ENCODE data around the gene PPP1R12B.
"Not testable (repeated sequence)": the region's sequence is repeated elsewhere in the genome, so short reads cannot be mapped to it uniquely, and the experiment has no call there.

Gene PPP1R12B

DNA sequence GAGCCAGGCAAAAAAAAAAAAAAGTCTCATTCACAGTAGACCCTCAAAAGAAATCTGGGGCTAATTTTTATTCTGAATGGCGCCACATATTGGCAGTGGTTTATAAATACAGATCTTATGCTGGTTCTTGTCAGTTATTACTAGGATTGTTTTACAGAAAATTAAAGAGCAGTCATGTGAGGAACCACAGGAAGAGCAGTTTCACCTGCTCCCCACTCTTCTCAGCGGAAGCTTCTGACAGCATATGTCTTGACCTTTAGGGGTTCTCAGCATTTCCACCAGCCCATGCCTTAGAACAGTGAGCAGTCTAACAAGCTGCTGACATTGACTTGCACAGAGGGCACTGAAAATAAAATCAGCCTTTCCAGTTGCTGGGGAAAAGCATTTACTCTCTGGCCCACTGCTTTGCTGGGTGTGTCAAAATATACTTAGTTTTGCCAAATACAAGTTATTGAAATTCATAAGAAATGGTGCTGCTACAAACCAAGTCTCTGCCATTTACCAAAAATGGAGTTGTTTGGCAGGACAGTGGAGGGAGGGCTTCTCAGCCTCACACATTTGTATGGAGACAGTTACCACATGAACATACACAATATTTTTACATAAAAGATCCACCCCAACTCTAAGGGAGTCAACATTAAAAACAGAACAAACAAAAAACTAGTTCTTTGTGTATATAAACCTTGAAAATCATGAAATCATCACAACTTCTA lies 217.5 kb downstream of the PPP1R12B start:
- no peak for DNase-seq

DNA sequence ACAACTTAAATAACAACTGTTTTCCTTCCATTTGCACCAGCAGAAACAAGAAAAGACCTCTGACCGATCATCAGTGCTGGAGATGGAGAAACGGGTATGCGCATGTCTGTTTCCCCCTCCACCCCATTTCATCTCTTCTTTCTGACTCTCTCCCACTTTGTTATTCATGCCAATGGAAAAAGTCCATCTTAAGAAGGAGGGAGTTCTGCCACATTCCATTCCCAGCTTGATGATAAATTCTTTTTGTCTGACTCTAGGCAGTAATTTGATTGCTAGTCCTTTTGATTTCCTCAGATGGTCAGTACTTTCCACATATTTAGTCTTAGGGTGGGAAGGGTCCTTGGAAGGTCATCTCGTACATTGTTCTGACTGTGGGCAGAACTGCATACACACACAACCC lies 219.2 kb downstream of the PPP1R12B start:
- DNase-seq: no peak

DNA sequence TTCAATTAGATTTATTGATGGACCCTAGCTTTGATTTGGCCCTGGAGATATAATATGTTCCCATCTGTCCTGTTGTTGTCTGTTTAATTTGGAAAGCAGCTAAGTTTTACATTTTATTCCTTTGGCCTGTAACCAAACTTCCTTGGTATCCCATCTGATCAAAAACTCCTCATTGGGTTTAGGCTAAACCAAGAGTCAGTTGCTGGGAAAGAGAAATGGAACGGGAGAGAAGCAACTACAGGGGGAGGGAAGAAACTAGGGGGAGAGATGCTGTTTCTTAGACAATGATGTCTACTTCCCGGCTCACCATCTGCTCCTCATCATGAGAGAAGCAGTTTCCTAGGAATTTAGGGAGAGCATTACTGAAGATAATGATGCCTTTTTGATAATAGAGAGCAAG lies 219.9 kb downstream of the PPP1R12B start:
- DNase-seq: no peak

DNA sequence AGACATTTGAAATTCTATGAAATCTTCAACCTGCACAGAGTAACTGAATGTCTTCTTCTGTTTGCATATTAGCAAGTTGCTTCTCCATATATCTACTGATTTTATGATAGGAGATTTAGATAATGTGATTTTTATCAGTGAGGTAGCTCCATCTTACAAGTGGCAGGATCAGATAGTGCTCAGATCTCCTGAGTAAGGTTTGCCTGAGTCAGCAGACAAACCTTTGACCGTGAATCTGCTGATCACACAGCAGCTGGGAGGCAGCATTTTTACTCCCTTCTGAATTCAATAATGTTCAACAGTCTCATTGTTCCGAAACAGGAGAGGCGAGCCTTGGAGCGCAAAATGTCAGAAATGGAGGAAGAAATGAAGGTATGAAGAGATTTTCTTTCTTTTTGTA lies 220.3 kb downstream of the PPP1R12B start:
- DNase-seq: no peak

DNA sequence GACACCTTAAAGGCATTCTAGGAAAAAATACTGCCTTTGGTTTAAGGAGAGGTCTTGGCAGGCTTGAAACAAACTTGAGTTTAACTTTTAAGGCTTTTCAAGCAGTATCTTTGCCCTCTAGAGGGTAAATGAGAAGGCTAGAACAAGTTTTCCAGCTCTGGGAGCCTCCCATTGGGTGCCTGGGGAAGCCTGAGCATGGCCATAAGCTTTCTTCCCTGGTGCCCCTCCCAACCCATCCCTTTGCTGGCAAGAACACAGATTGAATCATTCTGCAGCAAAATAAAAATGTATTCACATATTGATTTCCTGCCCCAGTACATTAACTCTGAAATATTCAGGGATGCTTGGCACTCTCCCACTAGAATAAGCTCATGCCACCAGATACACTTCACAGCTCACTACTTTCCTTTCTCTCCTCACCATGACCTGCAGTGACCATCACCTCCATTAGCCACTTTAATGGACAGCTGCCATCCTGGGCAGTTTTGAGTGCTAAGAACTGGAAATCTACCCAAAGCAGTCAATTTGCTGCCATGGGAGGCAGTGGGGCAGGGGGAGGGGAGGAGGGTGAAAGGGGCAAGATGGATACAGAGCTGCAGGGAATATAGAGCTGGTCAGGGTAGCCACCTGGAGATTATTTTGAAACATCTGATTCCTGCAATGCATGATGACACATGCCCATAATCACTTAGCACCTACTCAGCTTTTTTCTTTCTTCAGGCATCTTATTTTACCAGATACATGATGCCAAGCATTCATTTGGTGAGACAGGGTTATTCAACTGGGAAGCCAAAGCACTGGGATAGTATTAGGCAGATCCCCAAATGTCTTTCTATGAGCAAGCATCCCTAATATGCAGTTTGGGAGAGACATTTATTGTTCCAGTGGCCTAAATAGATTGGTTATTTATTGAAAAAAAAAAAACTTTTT lies 221.2 kb downstream of the PPP1R12B start:
- no peak for DNase-seq

DNA sequence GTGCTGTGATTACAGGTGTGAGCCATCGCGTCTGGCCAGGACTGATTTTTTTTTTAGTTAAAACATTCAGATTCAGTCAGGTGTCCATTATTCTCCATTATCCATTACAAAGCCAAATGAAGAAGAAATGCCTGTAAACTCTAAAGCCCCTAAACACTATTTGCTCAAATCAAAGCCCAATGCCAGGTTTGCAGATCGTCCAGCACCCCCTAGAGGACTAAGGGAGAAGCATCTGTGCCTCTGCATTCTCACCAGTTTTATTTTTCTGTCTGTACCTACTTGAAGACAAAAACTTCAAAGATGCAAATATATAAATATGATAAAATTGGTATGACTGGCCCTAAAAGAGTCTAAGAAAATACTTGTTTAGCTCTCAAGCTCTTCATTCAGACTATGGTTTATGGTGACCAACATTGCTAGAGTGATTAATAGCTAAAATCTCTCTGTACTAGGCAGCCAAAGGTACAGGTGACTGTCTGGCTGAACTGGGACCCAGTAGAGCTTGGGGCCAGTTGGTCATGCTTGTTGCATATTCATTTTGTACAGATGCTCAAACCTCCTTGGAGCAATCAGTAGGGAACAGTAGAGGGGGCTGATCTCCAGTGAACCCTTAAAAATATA lies 223.3 kb downstream of the PPP1R12B start:
- DNase-seq: no peak

DNA sequence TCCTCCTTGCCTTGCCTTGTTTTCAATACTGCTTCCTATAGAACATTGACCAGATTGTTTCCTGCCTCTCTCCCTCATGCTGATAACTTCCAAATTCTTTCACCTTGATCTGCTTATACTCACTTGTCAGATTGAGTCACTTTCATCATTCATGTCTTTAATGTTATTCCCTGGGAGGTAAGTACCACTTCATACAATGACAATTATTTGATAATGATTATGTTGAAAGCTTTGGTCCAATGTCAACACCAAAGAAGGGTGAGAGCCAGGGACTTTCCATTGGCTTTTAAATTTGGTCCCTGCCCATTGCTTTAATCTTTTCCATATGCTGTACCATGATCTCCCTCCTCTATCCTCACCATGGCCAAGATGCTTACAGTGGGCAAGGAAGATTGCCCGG lies 224.4 kb downstream of the PPP1R12B start:
- no peak for DNase-seq

DNA sequence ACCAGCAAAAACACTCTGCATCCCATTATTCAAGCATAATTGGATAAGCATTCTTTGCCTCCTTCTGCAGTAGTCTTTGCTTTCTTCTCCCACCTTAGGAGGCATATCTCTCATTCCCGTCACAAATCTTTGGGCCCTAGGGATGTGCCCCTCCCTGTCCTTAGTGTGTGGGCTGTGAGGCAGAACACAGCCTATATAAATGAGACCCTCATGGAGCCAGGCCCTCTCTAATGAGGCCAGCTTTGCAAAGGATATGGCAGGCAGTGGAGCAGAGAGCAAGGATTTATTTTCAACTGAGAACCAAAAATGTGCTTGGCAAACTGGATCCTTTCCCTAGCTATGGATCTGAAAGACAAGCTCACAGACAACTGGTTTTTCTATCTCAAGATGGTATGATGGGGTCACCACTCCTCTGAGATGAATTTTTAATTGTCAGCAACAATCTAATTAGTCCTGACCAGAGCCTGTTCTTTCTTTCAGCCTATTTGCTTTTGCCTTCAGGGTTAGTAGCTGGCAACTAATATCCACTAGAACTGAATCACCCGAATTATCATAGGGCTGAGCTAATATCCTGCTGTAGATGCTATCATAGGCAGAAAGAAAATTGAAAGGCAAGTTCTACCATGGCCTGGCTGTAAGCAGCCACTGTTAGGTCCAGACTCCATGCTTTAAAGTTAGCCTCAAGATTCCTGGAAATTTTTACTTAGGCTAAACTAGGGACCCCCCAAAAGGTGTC lies 227.6 kb downstream of the PPP1R12B start:
- no peak for DNase-seq

DNA sequence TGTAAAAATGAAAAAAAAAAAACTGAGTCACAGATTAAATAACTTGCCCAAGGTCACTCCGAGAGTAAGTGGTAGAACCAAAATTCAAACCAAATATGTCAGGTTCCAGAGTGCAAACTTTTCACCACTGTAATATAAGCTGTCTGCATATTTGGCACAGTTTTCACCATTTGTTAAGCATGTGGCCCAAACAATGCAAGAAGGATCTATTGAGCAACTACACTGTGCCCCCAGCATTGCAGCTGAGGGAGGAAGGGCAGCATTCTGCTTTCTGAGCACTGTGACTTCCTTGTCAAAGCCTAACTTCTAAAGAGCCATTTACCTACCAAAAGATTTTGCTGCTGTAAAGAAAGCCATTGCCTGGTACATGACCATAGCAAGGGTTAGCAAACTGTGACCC lies 228.3 kb downstream of the PPP1R12B start:
- no peak for DNase-seq

DNA sequence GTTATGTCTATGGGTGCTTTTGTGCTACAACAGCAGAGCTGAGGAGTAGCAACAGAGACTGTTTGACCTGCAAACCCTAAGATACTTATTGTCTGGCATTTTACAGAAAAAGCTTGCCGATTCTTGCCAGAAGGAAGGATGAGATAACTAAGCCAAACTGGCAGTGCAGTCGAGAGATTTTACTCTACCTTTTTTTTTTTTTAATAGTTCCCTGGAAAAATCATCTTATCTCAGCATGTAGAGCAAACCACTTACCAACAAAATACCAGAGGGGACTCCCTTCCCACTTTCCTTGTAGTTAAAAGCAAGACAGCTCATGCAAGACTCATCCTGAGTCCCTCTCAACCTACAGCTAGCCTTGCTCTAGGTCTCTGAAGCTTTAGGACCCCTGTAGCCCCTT lies 228.9 kb downstream of the PPP1R12B start:
- no peak for DNase-seq

DNA sequence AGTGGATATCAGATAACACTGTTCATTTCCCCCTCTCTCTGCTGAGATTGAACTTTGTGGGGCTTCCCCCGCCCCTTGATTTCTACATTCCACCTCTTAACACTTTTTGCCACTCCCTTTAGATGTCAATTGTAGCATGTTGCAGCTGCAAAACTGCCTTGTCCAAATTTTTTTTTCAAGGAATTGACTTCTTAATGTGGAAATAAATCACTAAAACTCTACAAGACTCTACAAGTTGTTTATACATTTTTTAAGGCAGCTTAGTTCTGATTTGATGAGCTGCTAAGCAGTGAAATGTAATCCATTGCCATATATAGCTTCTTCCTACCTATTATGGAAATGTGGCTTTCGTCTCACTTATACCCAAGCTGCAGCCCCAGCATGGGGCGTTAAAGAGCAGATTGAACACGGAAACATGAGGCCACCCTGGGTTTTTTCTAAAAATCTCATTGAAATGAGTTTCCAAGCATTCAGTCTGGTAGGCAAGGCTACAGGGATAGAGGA lies 229.6 kb downstream of the PPP1R12B start:
- DNase-seq: no peak

DNA sequence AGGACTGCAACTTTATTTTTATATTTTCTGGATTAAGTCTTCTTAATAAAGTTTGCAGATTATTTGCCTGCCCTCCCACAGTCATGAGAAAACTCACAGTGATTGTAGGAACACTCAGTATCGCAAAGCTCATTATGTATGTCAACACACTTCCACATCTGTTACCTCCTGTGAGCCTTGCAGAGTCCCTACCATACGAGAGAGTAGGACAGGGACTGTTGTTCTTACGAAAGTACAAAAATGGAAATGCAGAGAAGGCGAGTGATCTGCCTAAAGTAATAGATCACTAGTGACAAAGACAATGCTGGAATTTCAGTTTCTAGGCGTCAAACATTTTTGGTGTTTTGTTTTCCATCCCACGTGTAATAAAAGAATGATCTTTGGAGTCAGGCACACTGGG lies 230.1 kb downstream of the PPP1R12B start:
- no peak for DNase-seq

DNA sequence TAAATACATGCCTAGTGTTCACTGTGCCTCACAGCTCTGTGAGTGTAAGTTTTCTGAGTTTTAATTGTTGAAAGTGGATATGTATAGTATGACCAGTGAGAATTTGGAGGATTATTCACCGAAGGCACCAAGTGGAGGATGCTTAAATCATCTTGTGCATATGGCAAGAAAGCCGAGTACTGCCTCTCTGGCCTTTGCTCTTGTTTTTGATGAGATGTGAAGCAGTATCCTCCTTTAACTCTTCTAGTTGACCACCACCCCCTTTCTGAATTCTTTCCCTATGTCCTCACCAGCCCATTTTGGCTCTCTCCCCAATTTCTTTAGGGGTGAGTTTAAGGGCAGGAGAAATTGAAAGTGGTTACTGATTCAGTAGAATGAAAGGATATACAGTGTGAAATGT lies 231.3 kb downstream of the PPP1R12B start:
- no peak for DNase-seq

DNA sequence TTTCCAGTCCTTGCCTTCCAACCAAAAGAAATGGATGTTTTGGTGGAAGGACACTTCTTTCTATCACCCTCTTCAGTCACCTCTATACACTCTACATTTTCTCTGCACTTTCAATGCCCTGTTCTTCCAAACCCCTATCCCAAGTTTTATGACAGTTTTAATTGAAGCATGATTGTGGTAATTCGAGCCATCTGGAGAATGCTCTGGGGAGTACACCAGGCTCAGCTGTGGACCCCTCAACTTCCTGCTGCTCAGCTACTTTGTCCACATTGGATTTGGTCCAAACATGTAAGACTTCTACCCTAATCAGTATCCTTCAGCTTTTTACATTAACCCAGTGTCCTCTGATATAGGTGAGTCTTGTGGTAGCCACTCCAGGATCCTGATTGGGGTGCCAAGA lies 232.1 kb downstream of the PPP1R12B start:
- no peak for DNase-seq

DNA sequence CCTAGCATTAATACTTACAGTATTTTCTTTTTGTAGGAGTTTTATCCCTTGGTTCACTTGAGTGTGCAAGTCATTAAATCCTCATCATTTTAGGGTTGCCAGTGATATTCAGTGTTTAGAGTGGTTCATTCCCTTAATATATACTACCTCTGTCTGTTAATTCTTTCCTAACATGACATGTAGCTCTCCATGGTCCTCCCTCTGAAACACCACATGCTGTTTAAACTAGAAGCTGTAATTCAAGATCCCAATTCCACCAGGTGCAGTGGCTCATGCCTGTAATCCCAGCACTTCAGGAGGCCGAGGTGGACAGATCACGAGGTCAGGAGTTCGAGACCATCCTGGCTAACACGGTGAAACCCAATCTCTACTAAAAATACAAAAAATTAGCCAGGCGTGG lies 233.9 kb downstream of the PPP1R12B start:
- DNase-seq: not testable (repeated sequence)

DNA sequence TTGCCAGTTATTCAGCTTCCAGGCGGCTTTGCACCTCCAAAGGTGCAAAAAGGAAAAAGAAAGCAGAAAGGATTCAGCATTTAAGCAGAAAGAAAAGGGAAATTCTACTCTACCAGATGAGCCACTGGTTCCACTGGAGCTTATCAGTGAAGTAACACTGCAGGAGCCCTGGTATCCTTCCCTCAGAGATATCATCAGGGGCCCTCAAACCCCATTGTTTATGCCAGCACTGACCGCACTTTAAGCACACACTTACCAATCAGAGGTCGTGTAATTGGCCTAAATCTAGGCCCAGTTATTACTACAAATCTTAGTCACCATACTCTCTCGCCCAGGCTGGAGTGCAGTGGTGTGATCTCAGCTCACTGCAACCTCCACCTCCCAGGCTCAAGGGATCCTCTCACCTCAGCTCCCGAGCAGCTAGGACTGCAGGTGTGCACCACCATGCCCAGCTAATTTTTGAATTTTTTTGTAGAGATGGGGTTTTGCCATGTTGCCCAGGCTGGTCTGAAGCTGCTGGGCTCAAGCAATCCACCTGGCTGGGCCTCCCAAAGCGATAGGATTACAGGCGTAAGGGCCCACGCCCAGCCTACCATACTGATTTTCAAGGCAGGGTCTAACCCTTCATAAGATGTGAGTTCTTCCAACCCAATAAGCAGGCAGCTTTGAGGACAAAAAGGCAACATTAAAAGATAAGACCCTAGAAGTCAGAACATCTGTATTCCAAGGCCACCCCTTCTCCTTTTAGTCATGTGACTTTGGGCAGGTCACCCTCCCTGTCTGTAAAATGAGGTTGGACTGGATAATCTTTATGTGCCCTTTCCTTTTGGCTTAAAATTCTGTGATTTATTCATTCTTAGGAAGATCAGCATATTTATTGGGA lies 236.4 kb downstream of the PPP1R12B start:
- no peak for DNase-seq

DNA sequence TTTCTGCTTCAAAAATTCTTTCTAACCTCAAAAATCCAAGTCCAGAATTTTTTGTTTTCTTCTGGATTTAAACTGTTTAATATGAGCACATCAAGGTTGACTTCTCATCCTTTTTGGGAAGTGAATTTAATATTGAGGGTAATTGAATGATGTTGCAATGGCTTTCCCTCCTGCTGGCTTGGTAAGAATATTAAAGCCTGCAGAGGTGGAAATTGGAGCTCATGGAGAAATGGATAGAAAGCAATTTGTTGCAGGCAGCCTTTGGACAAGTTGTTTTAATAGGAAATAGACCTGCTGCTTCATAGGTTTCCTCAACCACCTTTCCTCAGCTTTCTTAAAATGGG lies 237.1 kb downstream of the PPP1R12B start:
- DNase-seq: no peak

DNA sequence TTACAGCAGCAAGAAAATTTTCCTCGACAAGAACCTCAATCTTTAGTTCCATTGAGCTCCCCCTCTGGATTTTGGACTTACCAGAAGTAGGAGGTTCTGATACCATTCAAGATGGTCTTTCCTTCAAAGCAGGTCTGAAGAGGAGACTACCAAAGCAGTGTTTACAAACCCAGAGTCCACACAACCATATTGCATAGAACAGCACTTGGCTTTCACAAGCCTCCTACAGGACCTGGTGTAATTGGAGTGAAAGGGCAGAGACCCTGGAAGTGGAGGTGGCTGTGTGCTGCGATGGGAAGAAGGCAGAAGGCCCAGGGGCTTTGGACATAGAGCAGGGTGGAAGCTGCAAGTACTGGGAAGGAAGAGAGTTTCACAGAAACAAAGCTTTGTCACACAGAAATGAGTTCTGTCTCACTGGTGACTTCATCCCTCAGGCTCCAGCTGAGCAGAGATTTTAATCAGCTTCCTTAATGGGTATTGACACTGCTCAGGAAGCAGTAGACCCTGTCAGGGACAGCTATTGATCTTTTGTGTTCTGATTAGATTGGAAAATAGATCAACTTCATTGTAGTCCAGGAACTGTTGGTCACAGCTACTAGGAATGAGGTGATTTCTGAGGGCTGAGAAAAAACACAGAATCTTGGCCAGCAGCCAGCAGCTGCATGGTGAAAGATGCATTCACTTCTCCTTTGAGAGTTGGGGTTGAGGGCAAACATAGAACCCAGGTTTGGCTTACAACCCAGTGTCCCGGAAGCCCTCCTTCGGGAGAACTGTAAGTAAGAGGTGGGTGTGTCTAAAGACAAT lies 237.7 kb downstream of the PPP1R12B start:
- DNase-seq: no peak

DNA sequence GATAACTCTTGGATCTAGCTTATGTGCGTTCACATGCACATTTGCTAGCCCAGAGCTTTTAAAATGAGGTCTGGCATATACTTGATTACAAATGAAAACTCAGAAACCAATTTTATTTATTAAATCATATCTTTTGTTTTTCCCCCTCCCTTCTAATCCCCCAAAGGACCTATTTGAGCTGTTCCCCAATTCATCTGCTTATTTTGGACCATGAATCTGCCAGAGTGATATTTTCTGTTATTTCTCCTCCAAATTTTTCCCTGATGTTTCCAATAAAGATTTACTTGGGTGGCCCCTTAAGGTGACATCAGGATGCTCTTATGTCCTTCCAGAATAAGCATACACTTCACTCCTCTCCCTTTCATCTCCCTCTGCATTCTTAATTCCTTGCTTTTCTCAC lies 238.4 kb downstream of the PPP1R12B start:
- DNase-seq: no peak

DNA sequence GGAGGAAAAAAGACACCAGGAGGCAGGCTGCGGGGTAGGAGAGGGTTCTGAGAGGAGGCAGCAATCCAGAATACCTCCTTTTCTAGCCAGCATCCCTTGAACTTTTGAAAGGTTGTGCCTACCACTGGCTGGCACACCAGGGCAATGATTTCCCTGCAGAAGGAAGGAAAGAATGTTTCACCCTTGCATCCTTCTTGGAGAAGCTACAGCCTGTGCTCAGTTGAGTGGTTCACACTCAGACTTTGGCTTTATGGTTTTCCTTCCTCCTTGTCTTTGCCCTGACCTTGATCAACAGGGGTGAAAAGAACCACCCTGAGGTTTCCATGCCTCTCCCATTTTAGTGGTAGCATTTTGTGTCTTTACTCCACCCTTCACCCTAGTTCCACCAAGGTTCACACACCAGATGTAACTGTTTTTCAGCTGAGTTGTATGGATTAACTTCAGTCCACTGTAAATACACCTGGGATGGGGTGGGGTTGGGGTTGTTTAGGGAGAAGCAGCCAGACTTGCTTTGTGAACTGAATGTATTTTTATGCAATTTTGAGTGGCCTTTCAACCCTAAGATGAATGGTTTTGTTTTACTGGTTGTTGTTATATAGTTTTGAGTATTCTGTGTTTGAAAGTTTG lies 239.5 kb downstream of the PPP1R12B start:
- DNase-seq: no peak

All from SIG-M5 (cell line).